Middle frontal gyrus (tissue), 1 donor: ENCODE results near the gene TMOD3.
"Not testable (repeated sequence)": the region's sequence is repeated elsewhere in the genome, so short reads cannot be mapped to it uniquely, and the experiment has no call there.

Source experiments
- DNase-seq: peaks from one replicate; pipeline ENCODE4 v3.0.0-alpha.2; 2015; ENCODE audit warnings: low spot score; ENCODE audit errors: extremely low spot score

Gene TMOD3

GRCh38 chr15:51829376-51830275 lies at the start of gene TMOD3:
Gene TMOD3 (plus strand): TSS chr15:51829653. CDS start chr15:51862885, 33,232 bp downstream.
- DNase-seq, result peak; percentile 78

DNA sequence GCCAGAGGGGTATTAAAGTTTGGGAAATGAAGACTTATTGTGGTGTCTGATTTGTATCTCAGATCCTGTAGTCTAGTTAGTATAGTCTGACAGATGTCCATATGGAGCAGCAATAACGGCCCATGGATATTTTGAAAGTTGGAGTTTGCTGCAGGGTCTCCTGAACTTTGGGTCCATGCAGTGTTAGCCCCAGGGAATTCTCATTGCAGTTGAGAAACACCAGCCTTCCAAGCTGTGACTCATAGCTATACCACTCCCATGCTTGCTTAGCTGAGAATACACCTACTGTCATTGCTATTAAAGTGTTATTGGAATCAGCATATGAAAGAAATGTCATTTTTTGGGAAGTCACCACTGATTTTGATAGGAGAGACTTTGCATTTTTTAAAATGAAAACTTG lies 48.8 kb upstream of the TMOD3 start:
- no peak for DNase-seq

GRCh38 chr15:51781506-51781905 lies 47.9 kb upstream of the TMOD3 start:
- no peak for DNase-seq

GRCh38 chr15:51782357-51782896 lies 47.0 kb upstream of the TMOD3 start:
- no peak for DNase-seq

- no peak for DNase-seq
Observed at GRCh38 chr15:51783967-51784366, 45.5 kb upstream of the TMOD3 start.

DNA sequence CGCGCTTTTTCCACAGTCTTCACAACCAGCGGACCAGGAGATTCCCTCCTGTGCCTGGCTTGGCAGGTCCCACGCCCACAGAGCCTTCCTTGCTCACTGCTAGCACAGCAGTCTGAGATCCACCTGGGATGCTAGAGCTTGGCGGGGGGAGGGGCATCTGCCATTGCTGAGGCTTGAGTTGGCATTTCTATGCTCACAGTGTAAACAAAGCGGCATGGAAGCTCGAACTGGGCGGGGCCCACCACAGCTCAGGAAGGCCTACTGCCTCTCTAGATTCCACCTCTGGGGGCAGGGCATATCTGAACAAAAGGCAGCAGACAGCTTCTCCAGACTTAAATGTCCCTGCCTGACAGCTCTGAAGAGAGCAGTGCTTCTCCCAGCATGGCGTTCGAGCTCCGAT lies 42.3 kb upstream of the TMOD3 start:
- not testable (repeated sequence) for DNase-seq

DNA sequence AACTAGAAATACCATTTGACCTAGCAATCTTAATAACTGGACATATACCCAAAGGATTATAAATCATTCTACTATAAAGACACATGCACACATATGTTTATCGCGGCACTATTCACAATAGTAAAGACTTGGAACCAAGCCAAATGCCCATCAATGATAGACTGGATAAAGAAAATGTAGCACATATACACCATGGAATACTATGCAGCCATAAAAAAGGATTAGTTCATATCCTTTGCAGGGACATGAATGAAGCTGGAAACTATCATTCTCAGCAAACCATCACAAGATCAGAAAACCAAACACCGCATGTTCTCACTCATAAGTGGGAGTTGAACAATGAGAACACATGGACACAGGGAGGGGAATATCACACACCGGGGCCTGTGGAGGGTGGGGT lies 37.0 kb upstream of the TMOD3 start:
- not testable (repeated sequence) for DNase-seq

DNA sequence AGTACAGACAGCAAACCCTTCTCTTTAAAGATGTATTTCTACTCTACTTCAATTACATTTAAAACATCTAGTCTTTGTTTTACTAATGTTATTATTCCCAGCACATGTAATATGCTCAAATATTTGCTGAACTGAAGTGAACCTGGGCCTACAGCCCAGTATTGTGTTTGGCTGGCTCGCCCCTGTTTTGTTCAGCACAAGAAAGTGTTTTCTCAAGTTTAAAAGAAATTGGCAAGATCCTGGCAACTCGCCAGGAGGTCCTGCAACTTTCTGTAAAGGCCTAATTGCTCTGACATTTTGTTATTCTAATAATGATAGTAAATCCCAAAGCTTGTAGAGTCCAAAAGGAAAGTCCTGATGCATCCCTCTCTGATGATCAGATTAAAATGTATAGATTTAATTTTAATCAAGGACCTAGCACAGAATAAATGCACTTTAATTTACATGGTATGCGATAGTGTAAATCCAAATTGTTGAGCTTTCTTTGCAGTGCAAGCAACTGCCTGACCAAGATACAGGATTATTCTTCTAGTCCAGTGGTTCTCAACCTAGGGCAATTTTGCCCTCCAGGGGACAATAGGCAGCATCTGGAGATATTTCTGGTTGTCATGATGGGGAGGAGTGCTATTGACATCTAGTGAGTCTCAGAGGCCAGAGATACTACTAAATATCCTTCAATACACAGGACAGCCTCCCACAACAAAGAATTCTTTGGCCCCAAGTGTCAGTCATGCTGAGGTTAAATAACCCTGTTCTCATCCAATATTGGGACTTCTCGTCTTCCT lies 35.7 kb upstream of the TMOD3 start:
- DNase-seq, result no peak

DNA sequence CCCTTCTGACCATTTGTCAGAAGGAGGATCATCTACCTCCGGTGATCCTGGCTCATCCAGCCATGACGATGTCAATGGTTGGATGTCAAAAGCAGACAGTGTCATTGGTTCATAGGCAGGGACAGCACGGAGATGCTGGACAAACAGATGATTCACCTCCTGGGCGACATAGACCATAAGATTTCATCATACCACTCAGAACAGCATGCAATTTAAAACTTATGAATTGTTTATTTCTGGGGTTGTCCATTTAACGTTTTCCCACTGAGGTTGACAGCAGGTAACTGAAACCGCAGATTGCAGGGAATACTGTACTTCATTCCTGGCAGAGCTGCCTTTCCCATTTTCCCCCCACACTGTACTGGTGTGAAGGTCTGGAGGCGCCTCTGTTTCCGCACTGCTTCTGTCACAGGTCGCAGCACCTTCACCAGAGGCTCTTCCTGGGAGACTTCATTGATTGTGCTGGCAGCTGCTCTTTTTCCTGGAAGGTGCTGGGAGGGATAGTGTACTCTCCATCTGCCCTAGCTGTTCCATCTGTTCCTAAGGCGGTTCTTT lies 32.5 kb upstream of the TMOD3 start:
- no peak for DNase-seq

GRCh38 chr15:51798281-51798680 lies 31.2 kb upstream of the TMOD3 start:
- DNase-seq, result no peak

- no peak for DNase-seq
Observed at GRCh38 chr15:51799282-51800252, 29.9 kb upstream of the TMOD3 start.

DNA sequence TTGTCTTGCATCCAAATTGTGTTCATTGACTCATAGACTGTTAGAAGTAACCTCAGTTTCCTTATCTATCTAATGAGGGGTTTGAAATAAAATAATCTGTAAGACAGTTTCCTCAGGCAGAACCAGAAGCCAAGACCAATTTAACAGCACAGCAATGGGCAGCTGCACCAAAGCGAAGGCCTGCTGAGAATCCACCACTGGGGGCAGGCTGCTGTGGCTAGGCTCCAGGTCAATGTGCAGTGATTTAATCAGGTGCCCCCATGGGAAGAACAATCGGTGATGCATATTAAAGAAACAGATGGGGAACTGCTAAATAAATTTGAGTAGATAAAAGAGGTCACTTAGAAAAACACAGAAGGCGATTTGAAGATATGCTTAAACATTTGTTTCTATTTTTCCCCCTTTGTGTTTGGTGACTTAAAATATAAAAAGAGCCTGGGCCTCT lies 28.0 kb upstream of the TMOD3 start:
- DNase-seq, result no peak

GRCh38 chr15:51802593-51802992 lies 26.9 kb upstream of the TMOD3 start:
- no peak for DNase-seq

DNA sequence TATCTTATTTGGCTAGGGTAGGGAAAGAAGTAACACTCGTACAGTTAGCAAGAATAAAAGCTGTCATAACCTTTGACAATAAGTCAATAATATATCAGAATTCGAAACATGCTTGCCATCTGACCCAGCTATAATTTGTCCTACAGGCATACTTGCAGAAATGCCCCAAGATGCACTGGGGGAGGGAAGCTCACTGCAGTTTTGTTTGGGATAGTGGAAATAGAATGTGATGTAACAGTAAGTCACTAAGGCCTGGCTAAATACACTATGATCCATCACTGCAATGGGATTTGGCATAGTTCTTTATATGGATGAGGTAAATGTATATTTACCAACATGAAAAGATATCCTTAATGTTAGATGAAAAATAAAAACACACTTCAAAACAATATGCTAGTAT lies 25.5 kb upstream of the TMOD3 start:
- no peak for DNase-seq

GRCh38 chr15:51806123-51806522 lies 23.3 kb upstream of the TMOD3 start:
- no peak for DNase-seq

DNA sequence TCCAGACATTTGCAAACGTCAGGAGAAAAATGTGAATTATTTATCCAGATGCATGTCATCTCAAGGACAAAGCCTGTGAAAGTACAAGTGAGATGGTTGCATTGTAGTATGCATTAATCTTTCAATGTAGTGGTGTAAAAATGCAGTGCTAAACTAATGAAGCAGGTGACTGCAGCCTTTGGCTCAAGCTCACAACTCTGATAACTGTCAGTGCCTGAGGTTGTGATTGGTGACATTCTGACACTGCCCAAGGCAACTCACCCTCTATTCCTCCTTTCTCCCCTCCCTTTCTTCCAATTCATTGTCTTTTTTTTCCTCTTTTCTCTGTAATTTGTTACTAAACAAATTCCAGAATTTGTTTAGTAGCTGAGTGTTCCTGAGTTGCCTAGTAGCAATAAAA lies 20.0 kb upstream of the TMOD3 start:
- no peak for DNase-seq

DNA sequence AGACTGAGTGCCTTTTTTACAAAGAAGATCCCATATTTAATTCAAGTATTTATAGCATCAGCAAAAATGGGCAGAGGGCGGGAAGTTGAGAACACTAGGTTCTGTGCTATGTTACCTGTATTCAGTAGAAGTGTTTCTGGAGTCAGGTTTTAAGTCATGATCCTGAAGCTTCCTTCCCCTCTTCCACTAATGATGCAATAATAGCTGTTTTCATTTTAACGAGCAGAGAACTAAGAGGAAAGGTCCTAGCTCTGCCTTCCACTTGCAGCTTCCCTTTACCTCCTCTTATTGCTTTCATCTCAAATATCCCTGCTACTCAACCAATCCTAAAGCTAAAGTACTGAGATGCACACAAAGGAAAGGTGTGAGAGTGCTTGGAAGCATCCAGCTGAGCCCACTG lies 16.9 kb upstream of the TMOD3 start:
- DNase-seq, result no peak

DNA sequence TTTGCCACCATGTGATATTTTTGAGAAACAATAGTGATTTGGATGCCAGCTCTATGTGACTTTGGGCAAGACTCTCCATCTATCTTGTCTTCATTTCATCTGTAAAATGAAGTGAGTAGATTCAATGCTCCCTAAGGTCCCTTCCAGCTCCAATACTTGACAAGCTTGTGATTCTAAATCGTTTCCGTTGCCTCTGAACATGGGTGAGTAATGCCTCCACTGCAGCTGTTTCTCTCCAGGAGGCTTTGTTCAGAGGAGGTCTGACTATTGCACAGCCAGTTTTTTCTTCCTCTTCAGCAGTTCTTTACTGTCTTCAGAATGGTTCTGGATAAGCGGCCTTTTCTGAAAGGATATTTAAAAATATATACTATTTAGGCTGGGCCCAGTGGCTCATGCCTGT lies 14.8 kb upstream of the TMOD3 start:
- DNase-seq, result no peak

- DNase-seq, result no peak
Observed at GRCh38 chr15:51816611-51817010, 12.8 kb upstream of the TMOD3 start.

- DNase-seq, result no peak
Observed at GRCh38 chr15:51818150-51818549, 11.3 kb upstream of the TMOD3 start.

DNA sequence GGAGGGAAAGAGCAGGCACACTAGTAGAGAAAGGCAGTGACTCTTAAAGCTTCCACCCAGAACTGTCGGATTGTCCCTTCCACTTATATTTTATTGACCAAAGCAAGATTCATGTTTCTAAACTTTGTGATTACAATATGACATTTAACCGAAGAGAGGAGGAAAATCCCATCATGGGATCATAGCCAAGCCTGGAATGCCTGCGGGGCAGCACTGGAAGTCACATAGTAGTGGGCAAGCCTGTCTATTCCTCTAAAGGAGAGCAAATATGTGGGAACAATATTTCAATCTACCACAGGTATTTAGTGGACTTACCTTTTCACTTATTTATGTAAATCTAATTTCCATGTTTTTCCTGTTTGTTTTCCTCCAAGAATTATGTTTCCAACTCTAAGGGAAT lies 3.8 kb upstream of the TMOD3 start:
- no peak for DNase-seq
